ENCODE data around the gene NAV1. TPM values are rescaled to one million over a fixed set of nuclear protein-coding genes. Genes with fewer than 3 reads are reported as not detected.

Gene NAV1
- total RNA-seq, 4 donors from 2014 or later = 22.9 to 49.2 (median 34.2) TPM

GRCh38 chr1:201551096-201551495, 12.2 kb downstream of the NAV1 start:
- H3K4me1 ChIP-seq = peaks cover 0 to 52% (median 24%) of the 10 kb centered on the region in 4 donors
- H3K9me3 ChIP-seq = no peaks in the 10 kb centered on the region
- DNase-seq (ENCODE audit: low spot score in 2 of 2) = no peak
- TF ChIP-seq POLR2A (IDR thresholded peaks at IDR 0.05) (no peak), EP300 (IDR thresholded peaks at IDR 0.05) (no peak)
- TF ChIP-seq, protein P1, sequence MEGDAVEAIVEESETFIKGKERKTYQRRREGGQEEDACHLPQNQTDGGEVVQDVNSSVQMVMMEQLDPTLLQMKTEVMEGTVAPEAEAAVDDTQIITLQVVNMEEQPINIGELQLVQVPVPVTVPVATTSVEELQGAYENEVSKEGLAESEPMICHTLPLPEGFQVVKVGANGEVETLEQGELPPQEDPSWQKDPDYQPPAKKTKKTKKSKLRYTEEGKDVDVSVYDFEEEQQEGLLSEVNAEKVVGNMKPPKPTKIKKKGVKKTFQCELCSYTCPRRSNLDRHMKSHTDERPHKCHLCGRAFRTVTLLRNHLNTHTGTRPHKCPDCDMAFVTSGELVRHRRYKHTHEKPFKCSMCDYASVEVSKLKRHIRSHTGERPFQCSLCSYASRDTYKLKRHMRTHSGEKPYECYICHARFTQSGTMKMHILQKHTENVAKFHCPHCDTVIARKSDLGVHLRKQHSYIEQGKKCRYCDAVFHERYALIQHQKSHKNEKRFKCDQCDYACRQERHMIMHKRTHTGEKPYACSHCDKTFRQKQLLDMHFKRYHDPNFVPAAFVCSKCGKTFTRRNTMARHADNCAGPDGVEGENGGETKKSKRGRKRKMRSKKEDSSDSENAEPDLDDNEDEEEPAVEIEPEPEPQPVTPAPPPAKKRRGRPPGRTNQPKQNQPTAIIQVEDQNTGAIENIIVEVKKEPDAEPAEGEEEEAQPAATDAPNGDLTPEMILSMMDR (IDR thresholded peaks at IDR 0.05) = no peak
- H3K36me3 ChIP-seq = no peaks in the 10 kb centered on the region
- 79 to 84% methylated on average over 3 of the region's 3 CpGs for WGBS, 2 donors
- H3K27me3 ChIP-seq = no peaks in the 10 kb centered on the region
- H3K27ac ChIP-seq = peak overlapping the region in 2 of 4 donors; percentile 83 to 89
- H3K4me3 ChIP-seq = no peak overlapping the region

- H3K4me3 ChIP-seq = no peak overlapping the region
- WGBS, 2 donors = 55 to 71% methylated on average over 12 of the region's 12 CpGs
- no peaks in the 10 kb centered on the region for H3K36me3 ChIP-seq
- H3K9me3 ChIP-seq = no peaks in the 10 kb centered on the region
- DNase-seq (ENCODE audit: low spot score in 2 of 2) = no peak
- peaks cover 0 to 61% (median 22%) of the 10 kb centered on the region in 4 donors for H3K4me1 ChIP-seq
- peak overlapping the region; percentile 4 to 89 (median 73) for H3K27ac ChIP-seq
- H3K27me3 ChIP-seq = no peaks in the 10 kb centered on the region
- TF ChIP-seq, protein P1 (IDR thresholded peaks at IDR 0.05) = no peak
- peak in 1 of 2 donors; percentile 82 for TF ChIP-seq EP300 (IDR thresholded peaks at IDR 0.05)
- TF ChIP-seq POLR2A (IDR thresholded peaks at IDR 0.05) = no peak
Observed at GRCh38 chr1:201551877-201552731, 13.2 kb downstream of the NAV1 start.

- Histone ChIP-seq H3K4me1 (peaks cover 0 to 69% (median 27%) of the 10 kb centered on the region in 4 donors), H3K4me3 (no peak overlapping the region), H3K27ac (peak overlapping the region; percentile 4 to 89 (median 73)), H3K36me3 (no peaks in the 10 kb centered on the region), H3K9me3 (no peaks in the 10 kb centered on the region), H3K27me3 (no peaks in the 10 kb centered on the region)
- 38 to 42% methylated on average over 5 of the region's 5 CpGs for WGBS, 2 donors
- TF ChIP-seq POLR2A (IDR thresholded peaks at IDR 0.05) (no peak), EP300 (IDR thresholded peaks at IDR 0.05) (no peak)
- TF ChIP-seq, protein P1 (IDR thresholded peaks at IDR 0.05) = no peak
- DNase-seq (ENCODE audit: low spot score in 2 of 2) = no peak
Observed at GRCh38 chr1:201552941-201553351, 14.0 kb downstream of the NAV1 start.

DNA sequence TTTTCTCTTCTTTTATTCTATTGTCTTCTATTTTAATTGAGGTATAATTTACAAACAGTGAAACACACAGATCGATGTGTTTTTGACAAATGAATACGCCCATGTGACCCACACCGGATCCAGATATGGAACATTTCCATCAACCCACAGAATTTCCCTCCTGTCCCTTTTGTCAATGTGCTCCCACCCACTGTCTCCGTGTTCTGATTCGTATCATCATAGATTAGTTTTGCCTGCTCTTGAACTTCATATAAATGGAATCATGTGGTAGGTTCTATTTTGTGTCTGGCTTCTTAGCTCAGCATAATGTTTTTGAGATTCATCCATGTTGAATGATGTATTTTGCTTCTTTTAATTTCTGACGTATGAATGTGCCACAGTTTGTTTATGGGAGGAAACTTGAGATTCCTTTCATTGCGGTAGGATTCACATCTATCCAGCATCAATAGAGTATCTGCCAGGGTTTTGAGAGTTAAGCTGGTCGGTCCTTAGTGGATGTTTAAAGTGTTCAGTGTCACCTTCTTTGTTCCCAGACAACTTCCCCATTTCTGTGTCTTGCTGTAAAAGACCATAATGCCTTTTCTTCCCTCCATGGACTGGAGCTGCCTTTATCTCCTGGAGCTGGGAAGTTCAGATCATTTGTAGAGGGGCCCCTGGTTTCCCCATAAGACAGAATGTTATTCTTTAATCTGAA, 14.7 kb downstream of the NAV1 start:
- Histone ChIP-seq H3K4me3 (no peak overlapping the region), H3K36me3 (no peaks in the 10 kb centered on the region), H3K9me3 (no peaks in the 10 kb centered on the region), H3K4me1 (peaks cover 0 to 73% (median 30%) of the 10 kb centered on the region in 4 donors), H3K27me3 (no peaks in the 10 kb centered on the region), H3K27ac (peak overlapping the region; percentile 4 to 89 (median 73))
- TF ChIP-seq POLR2A (IDR thresholded peaks at IDR 0.05) (no peak), EP300 (IDR thresholded peaks at IDR 0.05) (no peak)
- TF ChIP-seq, protein P1 (IDR thresholded peaks at IDR 0.05) = no peak
- no peak for DNase-seq (ENCODE audit: low spot score in 2 of 2)
- WGBS, 2 donors = 37 to 45% methylated on average over 8 of the region's 8 CpGs

DNA sequence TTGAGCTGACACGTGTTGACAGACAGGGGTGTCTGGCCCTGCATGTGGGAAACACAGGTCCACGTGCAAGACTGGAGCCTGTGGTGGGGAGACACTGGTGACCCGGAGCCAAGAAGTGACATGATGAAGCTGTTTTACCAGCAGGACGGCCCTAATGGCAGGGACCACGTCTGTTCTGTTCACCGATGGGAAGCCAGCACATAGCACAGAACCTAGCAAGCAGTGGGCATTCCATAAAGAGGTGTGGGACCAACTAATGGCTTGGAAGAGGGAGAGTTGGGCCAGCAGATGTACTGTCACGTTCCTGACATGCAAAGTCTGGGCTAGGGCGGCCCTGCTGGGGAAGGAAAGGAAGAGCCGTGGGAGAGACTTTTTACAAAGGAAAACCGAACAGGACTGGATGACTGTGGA, 15.3 kb downstream of the NAV1 start:
- Histone ChIP-seq H3K36me3 (no peaks in the 10 kb centered on the region), H3K27ac (peak overlapping the region in 3 of 4 donors; percentile 63 to 89 (median 83)), H3K4me1 (peaks cover 0 to 78% (median 30%) of the 10 kb centered on the region in 4 donors), H3K27me3 (no peaks in the 10 kb centered on the region), H3K9me3 (no peaks in the 10 kb centered on the region), H3K4me3 (no peak overlapping the region)
- no peak for TF ChIP-seq POLR2A (IDR thresholded peaks at IDR 0.05)
- TF ChIP-seq, protein P1 (IDR thresholded peaks at IDR 0.05) = no peak
- no peak for TF ChIP-seq EP300 (IDR thresholded peaks at IDR 0.05)
- no peak for DNase-seq (ENCODE audit: low spot score in 2 of 2)
- 54 to 62% methylated on average over 10 of the region's 10 CpGs for WGBS, 2 donors
